Measurements from ENCODE around the gene KPNA3. TPM values are rescaled to one million over a fixed set of nuclear protein-coding genes. Genes with fewer than 3 reads are reported as not detected.

Gene KPNA3
- total RNA-seq, 1 experiment from 2014 or later, result 49.7 TPM

DNA sequence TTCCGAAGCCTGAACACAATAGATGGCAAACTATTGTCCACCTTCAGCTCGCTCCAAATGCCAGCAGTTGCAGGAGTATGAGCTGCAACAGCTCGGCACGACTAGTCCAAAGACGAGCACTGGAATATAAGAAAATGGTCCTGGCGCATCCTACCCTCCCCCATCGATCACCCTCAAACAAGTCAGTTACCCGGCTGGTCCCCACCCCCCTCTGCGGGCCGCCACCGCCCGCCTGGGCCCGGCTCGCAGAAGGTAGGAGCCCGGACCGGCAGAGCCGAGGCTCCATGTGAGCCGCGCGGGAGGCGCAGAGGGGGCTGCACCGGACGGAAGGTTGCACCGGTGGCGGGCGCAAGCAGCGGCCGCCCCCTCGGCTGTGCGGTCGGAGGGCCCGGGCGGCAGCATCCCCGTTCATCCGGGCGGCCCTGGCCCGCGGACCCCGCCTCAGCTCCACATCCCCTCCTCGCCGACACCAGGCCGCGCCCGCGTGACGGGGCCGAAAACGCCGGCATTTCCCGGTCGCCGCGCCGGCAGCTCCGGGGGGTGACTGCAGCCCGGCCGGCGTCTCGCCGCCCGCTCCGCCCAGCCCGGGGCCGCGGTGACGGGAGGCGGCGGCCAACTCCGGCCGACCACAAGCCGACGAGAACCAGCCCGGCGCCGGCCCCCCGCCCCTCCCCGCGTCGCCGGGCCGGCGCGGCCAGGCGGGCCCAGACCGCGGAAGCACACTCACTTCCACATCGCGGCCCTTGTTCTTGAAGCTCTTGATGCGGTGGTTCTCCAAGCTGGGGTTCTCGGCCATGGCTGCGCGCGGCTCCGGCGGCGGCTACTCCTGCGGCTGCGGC, 552 bp downstream of the KPNA3 start:
- no peaks in the 10 kb centered on the region for H3K27me3 ChIP-seq (ENCODE audit: insufficient read depth, low read length)
- no peaks in the 10 kb centered on the region for H3K79me1 ChIP-seq (ENCODE audit: insufficient read depth, low read depth, low read length, poor library complexity, severe bottlenecking)
- no peak overlapping the region for H3T11ph ChIP-seq (ENCODE audit: low read length)
- peak overlapping the region; percentile 69 for H3K9ac ChIP-seq (ENCODE audit: extremely low read depth, insufficient read length, low read length)
- H3K14ac ChIP-seq (ENCODE audit: insufficient read depth, low read length), result peak overlapping the region; percentile 79
- H3K4me1 ChIP-seq (ENCODE audit: insufficient read depth, low read length), result no peaks in the 10 kb centered on the region
- no peak overlapping the region for H2AFZ ChIP-seq (ENCODE audit: low read length)
- H3K4me2 ChIP-seq (ENCODE audit: insufficient read depth, insufficient read length, low read length), result peak overlapping the region; percentile 94
- no peak overlapping the region for H4K8ac ChIP-seq (replicated peaks; ENCODE audit: insufficient read length, low read depth, low read length)
- peak; percentile 49 for DNase-seq
- H3K36me3 Mint-ChIP-seq (ENCODE audit: insufficient read depth in 1 of 3, low read depth in 3 of 3), result peaks cover 0 to 5% (median 5%) of the 10 kb centered on the region in 3 experiments; a peak in 4 of 7 replicates
- H3K9me3 ChIP-seq (ENCODE audit: control insufficient read depth, low read depth, low read length), result no peaks in the 10 kb centered on the region
- H3K23ac ChIP-seq (ENCODE audit: insufficient read length, low read depth, low read length), result no peak overlapping the region
- peak overlapping the region; percentile 54 for H3K18ac ChIP-seq (ENCODE audit: insufficient read length, low read depth, low read length)
- H3K79me2 ChIP-seq (ENCODE audit: insufficient read depth, low read length), result peaks cover 16% of the 10 kb centered on the region; the same call in 1 of the 2 replicates
- H4K20me1 ChIP-seq (ENCODE audit: control insufficient read depth, insufficient read depth, insufficient read length), result no peaks in the 10 kb centered on the region
- TF ChIP-seq, protein P1, sequence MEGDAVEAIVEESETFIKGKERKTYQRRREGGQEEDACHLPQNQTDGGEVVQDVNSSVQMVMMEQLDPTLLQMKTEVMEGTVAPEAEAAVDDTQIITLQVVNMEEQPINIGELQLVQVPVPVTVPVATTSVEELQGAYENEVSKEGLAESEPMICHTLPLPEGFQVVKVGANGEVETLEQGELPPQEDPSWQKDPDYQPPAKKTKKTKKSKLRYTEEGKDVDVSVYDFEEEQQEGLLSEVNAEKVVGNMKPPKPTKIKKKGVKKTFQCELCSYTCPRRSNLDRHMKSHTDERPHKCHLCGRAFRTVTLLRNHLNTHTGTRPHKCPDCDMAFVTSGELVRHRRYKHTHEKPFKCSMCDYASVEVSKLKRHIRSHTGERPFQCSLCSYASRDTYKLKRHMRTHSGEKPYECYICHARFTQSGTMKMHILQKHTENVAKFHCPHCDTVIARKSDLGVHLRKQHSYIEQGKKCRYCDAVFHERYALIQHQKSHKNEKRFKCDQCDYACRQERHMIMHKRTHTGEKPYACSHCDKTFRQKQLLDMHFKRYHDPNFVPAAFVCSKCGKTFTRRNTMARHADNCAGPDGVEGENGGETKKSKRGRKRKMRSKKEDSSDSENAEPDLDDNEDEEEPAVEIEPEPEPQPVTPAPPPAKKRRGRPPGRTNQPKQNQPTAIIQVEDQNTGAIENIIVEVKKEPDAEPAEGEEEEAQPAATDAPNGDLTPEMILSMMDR (conservative IDR thresholded peaks at IDR 0.05), result no peak
- H3K4me3 Mint-ChIP-seq, result peak overlapping the region; percentile 94 to 98
- H4K91ac ChIP-seq (ENCODE audit: insufficient read length, low read depth, low read length), result no peak overlapping the region
- peak overlapping the region; percentile 91 to 96 (median 93) for H3K27ac Mint-ChIP-seq
- H3K4ac ChIP-seq (ENCODE audit: low read depth, low read length), result no peak overlapping the region
- WGBS (ENCODE audit: extremely low coverage, insufficient read length, low lambda C conversion rate), result no CpG with 5 or more reads among the region's 98 CpGs
- H3K27ac ChIP-seq (ENCODE audit: insufficient read length, low read depth, low read length), result no peak overlapping the region
- H3K56ac ChIP-seq (ENCODE audit: insufficient read length, low read depth, low read length), result no peak overlapping the region
- H2AK5ac ChIP-seq (ENCODE audit: insufficient read length, low read length), result no peak overlapping the region
- H4K5ac ChIP-seq (ENCODE audit: insufficient read length, low read depth, low read length), result no peak overlapping the region
- peaks cover 29 to 31% of the 10 kb centered on the region in 2 experiments for H3K4me1 Mint-ChIP-seq
- H2BK20ac ChIP-seq (ENCODE audit: low read depth, low read length, poor library complexity, severe bottlenecking), result no peak overlapping the region
- H2BK15ac ChIP-seq (ENCODE audit: low read depth, low read length), result no peak overlapping the region
- H3K9me3 Mint-ChIP-seq, result peaks cover 0 to 2% of the 10 kb centered on the region in 2 experiments; a peak in 3 of 5 replicates
- H2BK12ac ChIP-seq (ENCODE audit: insufficient read length, low read depth, low read length), result no peak overlapping the region
- H2BK5ac ChIP-seq (ENCODE audit: insufficient read length, low read length), result no peak overlapping the region
- H3K27me3 Mint-ChIP-seq (ENCODE audit: low read depth), result peaks cover 4% of the 10 kb centered on the region; the same call in 1 of the 2 replicates
- H2BK120ac ChIP-seq (ENCODE audit: low read depth, low read length, poor library complexity, severe bottlenecking), result no peak overlapping the region
- peaks cover 11% of the 10 kb centered on the region for H3K23me2 ChIP-seq (ENCODE audit: insufficient read length, low read depth, low read length, poor library complexity, severe bottlenecking)
